ENCODE measurements around the gene MTA1. TPM values are rescaled to one million over a fixed set of nuclear protein-coding genes. Genes with fewer than 3 reads are reported as not detected.

MTA1 gene
- polyA plus RNA-seq, 1 of the 3 experiments (the other 2 are of a cell fraction), result 96.3 TPM

GRCh38 chr14:105487449-105487985 lies 67.9 kb downstream of the MTA1 start:
- peaks cover 8% of the 10 kb centered on the region; the same call in 1 of the 2 replicates for H3K79me2 ChIP-seq (ENCODE audit: insufficient read depth)
- H3K9ac ChIP-seq, result no peak overlapping the region
- H3F3A ChIP-seq (replicated peaks; ENCODE audit: insufficient read depth), result peaks cover 3% of the 10 kb centered on the region
- no peak overlapping the region for H3K4me2 ChIP-seq
- no peak overlapping the region for H3K4me3 ChIP-seq (ENCODE audit: low read depth in 2 of 2, low read length in 1 of 2)
- ChIA-PET CTCF (interaction anchor here (1.4 to 7.2 kb wide), 3 partner anchors 36 to 116 kb away, joined by 3 to 74 read pairs (median 5); no protein-coding TSS in a partner anchor), POLR2A (no interaction called here)
- peaks cover 9% of the 10 kb centered on the region; the same call in 1 of the 2 replicates for H4K20me1 ChIP-seq (ENCODE audit: insufficient read depth)
- DNase-seq, result no peak
- no peaks in the 10 kb centered on the region for H3K36me3 ChIP-seq (replicated peaks in 1 of 2; ENCODE audit: control insufficient read depth in 1 of 2, insufficient read depth in 2 of 2, low read length in 1 of 2)
- no peaks in the 10 kb centered on the region for H3K9me3 ChIP-seq
- H3K4me1 ChIP-seq (ENCODE audit: control insufficient read depth in 1 of 2, insufficient read depth in 2 of 2, low read depth in 1 of 2, low read length in 1 of 2), result peaks cover 22 to 60% of the 10 kb centered on the region in 2 experiments; a peak in 3 of 4 replicates
- no peaks in the 10 kb centered on the region for H3K27me3 ChIP-seq (ENCODE audit: insufficient read depth)
- TF ChIP-seq PBX3 (IDR thresholded peaks at IDR 0.05) (no peak), YY1 (IDR thresholded peaks at IDR 0.05; ENCODE audit: low read depth) (no peak), RFX5 (IDR thresholded peaks at IDR 0.05; ENCODE audit: low read length) (no peak), FOXJ3 (CRISPR knock-in tag; IDR thresholded peaks at IDR 0.05) (no peak), TCF12 (IDR thresholded peaks at IDR 0.05) (no peak), FOSL2 (IDR thresholded peaks at IDR 0.05; ENCODE audit: borderline replicate concordance, low read depth) (no peak), POLR2AphosphoS5 (IDR thresholded peaks at IDR 0.05; ENCODE audit: low read depth, low read length) (no peak)
- H2AFZ ChIP-seq (ENCODE audit: low read depth), result no peak overlapping the region
- no peaks in the 10 kb centered on the region for H3K9me2 ChIP-seq
- no peak overlapping the region for H3K27ac ChIP-seq (ENCODE audit: low read depth in 2 of 2, low read length in 1 of 2)
- WGBS (ENCODE audit: low lambda C conversion rate), result 83% methylated on average over 16 of the region's 48 CpGs

DNA sequence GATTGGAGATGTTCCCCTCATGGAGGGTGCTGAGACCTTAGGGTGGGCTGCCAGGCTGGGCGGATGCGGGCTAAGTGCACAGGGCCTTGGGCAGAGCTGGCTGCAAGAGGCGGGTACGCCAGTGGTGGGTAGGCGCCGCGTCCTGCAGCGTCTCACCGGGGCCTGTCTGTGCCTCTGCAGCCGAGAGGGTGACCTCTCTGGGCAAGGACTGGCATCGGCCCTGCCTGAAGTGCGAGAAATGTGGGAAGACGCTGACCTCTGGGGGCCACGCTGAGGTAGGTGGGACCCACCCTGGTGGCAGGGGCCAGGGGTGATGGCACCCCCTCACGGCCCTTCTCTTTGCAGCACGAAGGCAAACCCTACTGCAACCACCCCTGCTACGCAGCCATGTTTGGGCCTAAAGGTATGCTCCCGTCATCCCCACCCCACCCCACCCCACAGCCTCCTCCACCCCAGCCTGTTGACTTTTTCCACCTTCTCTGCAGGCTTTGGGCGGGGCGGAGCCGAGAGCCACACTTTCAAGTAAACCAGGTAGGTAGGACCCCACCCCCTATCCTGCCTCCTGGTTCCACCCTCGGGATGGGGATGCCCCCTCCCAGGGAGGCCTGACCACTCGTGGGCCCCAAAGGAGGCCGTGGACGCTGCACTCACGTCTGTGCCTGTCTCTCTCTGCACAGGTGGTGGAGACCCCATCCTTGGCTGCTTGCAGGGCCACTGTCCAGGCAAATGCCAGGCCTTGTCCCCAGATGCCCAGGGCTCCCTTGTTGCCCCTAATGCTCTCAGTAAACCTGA lies 68.6 kb downstream of the MTA1 start:
- TF ChIP-seq, protein P1, sequence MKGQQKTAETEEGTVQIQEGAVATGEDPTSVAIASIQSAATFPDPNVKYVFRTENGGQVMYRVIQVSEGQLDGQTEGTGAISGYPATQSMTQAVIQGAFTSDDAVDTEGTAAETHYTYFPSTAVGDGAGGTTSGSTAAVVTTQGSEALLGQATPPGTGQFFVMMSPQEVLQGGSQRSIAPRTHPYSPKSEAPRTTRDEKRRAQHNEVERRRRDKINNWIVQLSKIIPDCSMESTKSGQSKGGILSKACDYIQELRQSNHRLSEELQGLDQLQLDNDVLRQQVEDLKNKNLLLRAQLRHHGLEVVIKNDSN (IDR thresholded peaks at IDR 0.05; ENCODE audit: borderline replicate concordance, low read depth), result no peak
- TF ChIP-seq IRF3 (IDR thresholded peaks at IDR 0.05; ENCODE audit: low read depth, low read length) (no peak), GATA2 (CRISPR knock-in tag; IDR thresholded peaks at IDR 0.05) (no peak), NFIC (IDR thresholded peaks at IDR 0.05; ENCODE audit: borderline replicate concordance) (no peak), FOXJ3 (CRISPR knock-in tag; IDR thresholded peaks at IDR 0.05) (no peak), POLR2AphosphoS5 (IDR thresholded peaks at IDR 0.05; ENCODE audit: low read depth, low read length) (no peak)

More for the DNA sequence above, 68.6 kb downstream of the MTA1 start:
- Histone ChIP-seq H2AFZ (ENCODE audit: low read depth) (no peak overlapping the region), H3K27me3 (ENCODE audit: insufficient read depth) (no peaks in the 10 kb centered on the region), H4K20me1 (ENCODE audit: insufficient read depth) (peaks cover 11% of the 10 kb centered on the region; the same call in 1 of the 2 replicates), H3K79me2 (ENCODE audit: insufficient read depth) (peaks cover 13% of the 10 kb centered on the region; the same call in 1 of the 2 replicates), H3K4me3 (ENCODE audit: low read depth in 2 of 2, low read length in 1 of 2) (no peak overlapping the region), H3K27ac (ENCODE audit: low read depth in 2 of 2, low read length in 1 of 2) (peak overlapping the region in 1 of 2 experiments; percentile 82; a peak in 2 of 4 replicates), H3K4me2 (no peak overlapping the region), H3K36me3 (replicated peaks in 1 of 2; ENCODE audit: control insufficient read depth in 1 of 2, insufficient read depth in 2 of 2, low read length in 1 of 2) (no peaks in the 10 kb centered on the region), H3K4me1 (ENCODE audit: control insufficient read depth in 1 of 2, insufficient read depth in 2 of 2, low read depth in 1 of 2, low read length in 1 of 2) (peaks cover 17 to 53% of the 10 kb centered on the region in 2 experiments; a peak in 3 of 4 replicates), H3F3A (replicated peaks; ENCODE audit: insufficient read depth) (no peaks in the 10 kb centered on the region), H3K9me2 (no peaks in the 10 kb centered on the region), H3K9ac (no peak overlapping the region; the same call in 1 of the 2 replicates), H3K9me3 (no peaks in the 10 kb centered on the region)
- CTCF ChIA-PET, result interaction anchor here (2.0 to 5.9 kb wide), 7 partner anchors 8 to 119 kb away, joined by 5 to 135 read pairs (median 61); partner anchors contain the start of gene TMEM121
- WGBS (ENCODE audit: low lambda C conversion rate), result 85% methylated on average over 10 of the region's 26 CpGs
- POLR2A ChIA-PET, result no interaction called here
- DNase-seq, result no peak
